SK-N-SH (cell line): ENCODE data around the gene ST7.

Experiments
- CTCF ChIP-seq: fragments of 200-600 bp; sonication (generic); IDR thresholded peaks from 2 replicates; pipeline ENCODE4 v1.6.1; 2017; ENCODE audit warnings: antibody characterized with exemption, mild to moderate bottlenecking, moderate library complexity
- EP300 ChIP-seq, 2 experiments: IDR thresholded peaks; 2 replicates each; pipeline versions ENCODE4 v1.4.0 to v1.6.1; 2012; ENCODE audit warnings: borderline replicate concordance in 1 of 2, low read depth in 1 of 2, low read length in 1 of 2
- FOSL2 ChIP-seq: IDR thresholded peaks from 2 replicates; pipeline ENCODE4 v1.4.0; 2012; ENCODE audit warnings: low read depth, mild to moderate bottlenecking, moderate library complexity, borderline replicate concordance
- FOXJ3 ChIP-seq: sonication (generic); formaldehyde crosslinking; IDR thresholded peaks from 2 replicates; pipeline ENCODE4 v1.5.1; 2020; ENCODE audit warnings: mild to moderate bottlenecking, missing genetic modification reagents
- IRF3 ChIP-seq: fragments of 150-350 bp; IDR thresholded peaks from 2 replicates; pipeline ENCODE4 v1.6.1; 2016; ENCODE audit warnings: mild to moderate bottlenecking, low read depth, low read length
- MAX ChIP-seq: IDR thresholded peaks from 2 replicates; pipeline ENCODE4 v1.4.0; 2012; ENCODE audit warnings: low read depth
- MXI1 ChIP-seq: IDR thresholded peaks from 2 replicates; pipeline ENCODE4 v1.6.1; 2012; ENCODE audit warnings: mild to moderate bottlenecking, low read depth, low read length, improper control_type of control experiment
- RXRA ChIP-seq: IDR thresholded peaks from 2 replicates; pipeline ENCODE4 v1.4.0; 2012; ENCODE audit warnings: low read depth, mild to moderate bottlenecking, borderline replicate concordance
- SIN3A ChIP-seq: IDR thresholded peaks from 2 replicates; pipeline ENCODE4 v1.6.1; 2012; ENCODE audit warnings: low read depth, mild to moderate bottlenecking, low read length, moderate library complexity, borderline replicate concordance
- SMC3 ChIP-seq: IDR thresholded peaks from 2 replicates; pipeline ENCODE4 v1.6.1; 2012; ENCODE audit warnings: low read depth, low read length, improper control_type of control experiment
- TEAD4 ChIP-seq: IDR thresholded peaks from 2 replicates; pipeline ENCODE4 v1.4.0; 2012; ENCODE audit warnings: mild to moderate bottlenecking, borderline replicate concordance; ENCODE audit not compliant: insufficient read depth

DNA sequence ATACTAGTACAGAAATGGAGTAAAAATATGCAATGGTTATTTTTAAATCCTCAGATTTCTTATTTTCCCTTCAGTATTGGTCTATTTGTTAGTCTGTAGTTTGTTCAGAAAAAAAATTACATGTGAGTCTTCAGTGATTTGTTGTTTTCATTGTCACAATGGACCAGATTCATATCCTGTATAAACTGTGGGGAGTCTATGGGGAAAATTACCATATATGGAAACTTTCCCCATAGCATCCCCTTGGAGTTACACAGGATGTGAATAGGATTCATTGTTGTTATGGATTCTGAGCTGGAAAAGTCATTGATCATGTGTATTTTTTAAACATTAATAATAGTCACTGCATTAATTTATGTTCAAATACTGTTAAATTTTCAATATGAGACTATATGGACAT is 72.6 kb downstream of the ST7 start:
- no peak for TF ChIP-seq CTCF
- no peak for TF ChIP-seq FOXJ3 (CRISPR knock-in tag)
- no peak for TF ChIP-seq SIN3A
- no peak for TF ChIP-seq MXI1
- TF ChIP-seq MAX: no peak
- no peak for TF ChIP-seq TEAD4
- TF ChIP-seq EP300 (IDR thresholded peaks at IDR 0.05; ENCODE audit: borderline replicate concordance in 1 of 2, low read depth in 1 of 2, low read length in 1 of 2): no peak
- TF ChIP-seq FOSL2: no peak
- no peak for TF ChIP-seq IRF3
- TF ChIP-seq SMC3: no peak
- no peak for TF ChIP-seq RXRA
